Psoas muscle (tissue), 8 donors: ENCODE data around the gene TUBG2. TPM values are rescaled to one million over a fixed set of nuclear protein-coding genes. Genes with fewer than 3 reads are reported as not detected.

Experiments used
- ATAC-seq, 4 donors: fragments of 200-7000 bp; cut with Tn5 transposase; one replicate each; pipeline ENCODE4 v1.9.1; 2020; ENCODE audit warnings: moderate library complexity in 3 of 4, mild to moderate bottlenecking in 2 of 4
- DNase-seq, 2 donors: peaks; one replicate each; pipeline ENCODE4 v3.0.0-alpha.2; 2020
- H3K27ac ChIP-seq: fragments of 200-600 bp; one replicate; pipeline ENCODE4 v1.8.0; 2022
- H3K27me3 ChIP-seq, 3 donors: fragments of 200-600 bp in 1 of 3; one replicate each; pipeline versions ENCODE4 v1.6.1 to v1.8.0; 2013 to 2022; ENCODE audit warnings: low read length in 2 of 3, mild to moderate bottlenecking in 2 of 3, moderate library complexity in 1 of 3; ENCODE audit not compliant: insufficient read depth in 3 of 3
- H3K36me3 ChIP-seq, 2 donors: fragments of 200-600 bp in 1 of 2; one replicate each; pipeline versions ENCODE4 v1.6.1 to v1.8.0; 2013 to 2022; ENCODE audit warnings: low read depth in 1 of 2, mild to moderate bottlenecking in 1 of 2, moderate library complexity in 1 of 2; ENCODE audit not compliant: insufficient read depth in 1 of 2
- H3K4me1 ChIP-seq: fragments of 200-600 bp; one replicate; pipeline ENCODE4 v1.8.0; 2022
- H3K4me3 ChIP-seq: fragments of 200-600 bp; one replicate; pipeline ENCODE4 v1.8.0; 2022; ENCODE audit warnings: mild to moderate bottlenecking
- H3K9me3 ChIP-seq: fragments of 200-600 bp; one replicate; pipeline ENCODE4 v1.8.0; 2022
- CTCF ChIP-seq: fragments of 200-600 bp; IDR thresholded peaks from one replicate; pipeline ENCODE4 v1.8.0; 2022; ENCODE audit warnings: antibody characterized with exemption
- WGBS, 3 donors: extraction: QIAGEN DNeasy Blood & Tissue Kit; methylation state at CpG; one replicate each; pipeline versions ENCODE4 v1.1.6 to v1.1.7; 2013; 5-methylcytosine and 5-hydroxymethylcytosine counted together
- intact Hi-C, 2 donors: fragments of 100-400 bp; cut with DNase I; formaldehyde crosslinking; loops; one replicate each; pipeline versions ENCODE4 v1.11.0 to v1.14.2; 2022
- polyA plus RNA-seq, 3 donors: library from polyadenylated mRNA; stranded (reverse); fragments of 200-250 nt; gene quantifications; one replicate each; pipeline ENCODE4 v1.2.3, GENCODE V29; 2013
- total RNA-seq, 4 donors: library from RNA; stranded (reverse); fragmentation: NEBNext Ultra II Directional in 2 of 4; extraction: Animal tissue kit (Norgen Biotek cat#: 25700) in 2 of 4; gene quantifications; one replicate each; pipeline versions ENCODE4 v1.2.1 to v1.2.4, GENCODE V29; 2021 to 2023
- donor health status: healthy with polysubstance abuse.
- donor health status: DM: no; HTN: no; CAD: no; lungs with moderate emphysema.
- donor health status: Bipolar disorder and iron deficiency.
- donor health status: healthy.
- donor health status: DM: yes; HTN: yes; CAD: no.
- donor health status: DM: no; HTN: no; CAD: no.
- donor health status: DM: no; HTN: no; CAD: no.
- donor health status: DM: yes; HTN: yes; CAD: no.

TUBG2 gene
- total and polyA plus RNA-seq, 7 donors, result 2.7 to 11.9 (median 4.9) TPM

- ATAC-seq (no peak), DNase-seq (no peak)
- intact Hi-C loops, result loop anchor here (5.0 to 10.0 kb wide), 2 partner anchors 49 to 356 kb away; no protein-coding TSS in a partner anchor
- Histone ChIP-seq H3K4me3 (peak overlapping the region; percentile 22), H3K4me1 (peaks cover 54% of the 10 kb centered on the region), H3K36me3 (peaks cover 0 to 71% of the 10 kb centered on the region in 2 donors), H3K27me3 (no peaks in the 10 kb centered on the region), H3K27ac (peak overlapping the region; percentile 15), H3K9me3 (no peaks in the 10 kb centered on the region)
- no peak for TF ChIP-seq CTCF
- 81 to 84% (median 81%) methylated on average over 46 to 50 of the region's 50 CpGs for WGBS, 3 donors
These were observed 11.9 kb downstream of the TUBG2 start for GRCh38 chr17:42670789-42671657.

- no peaks in the 10 kb centered on the region for H3K27me3 ChIP-seq
- intact Hi-C loops, result loop anchor here (5.0 to 10.0 kb wide), 2 partner anchors 50 to 357 kb away; no protein-coding TSS in a partner anchor
- peak overlapping the region; percentile 15 for H3K27ac ChIP-seq
- WGBS, 3 donors, result 79 to 84% (median 81%) methylated on average over 27 to 28 of the region's 28 CpGs
- peaks cover 0 to 62% of the 10 kb centered on the region in 2 donors for H3K36me3 ChIP-seq
- H3K4me3 ChIP-seq, result no peak overlapping the region
- ATAC-seq (no peak), DNase-seq (no peak)
- TF ChIP-seq CTCF, result no peak
- H3K4me1 ChIP-seq, result peaks cover 53% of the 10 kb centered on the region
- H3K9me3 ChIP-seq, result no peaks in the 10 kb centered on the region
These were observed 13.0 kb downstream of the TUBG2 start for GRCh38 chr17:42672038-42672437.

- DNase-seq (no peak), ATAC-seq (no peak)
- H3K4me1 ChIP-seq, result peaks cover 40% of the 10 kb centered on the region
- peak overlapping the region; percentile 96 for H3K4me3 ChIP-seq
- peaks cover 0 to 56% of the 10 kb centered on the region in 2 donors for H3K36me3 ChIP-seq
- no peak for TF ChIP-seq CTCF
- no peaks in the 10 kb centered on the region for H3K27me3 ChIP-seq
- intact Hi-C loops, result loop anchor here (5.0 to 10.0 kb wide), 2 partner anchors 51 to 359 kb away; no protein-coding TSS in a partner anchor
- no peaks in the 10 kb centered on the region for H3K9me3 ChIP-seq
- H3K27ac ChIP-seq, result peak overlapping the region; percentile 81
- WGBS, 3 donors, result 50 to 66% (median 51%) methylated on average over 30 of the region's 30 CpGs
These were observed 14.3 kb downstream of the TUBG2 start for GRCh38 chr17:42673266-42673884.

GRCh38 chr17:42673885-42674754, 15.0 kb downstream of the TUBG2 start:
- Histone ChIP-seq H3K36me3 (peaks cover 0 to 48% of the 10 kb centered on the region in 2 donors), H3K27me3 (no peaks in the 10 kb centered on the region), H3K9me3 (no peaks in the 10 kb centered on the region), H3K27ac (peak overlapping the region; percentile 81), H3K4me3 (peak overlapping the region; percentile 96), H3K4me1 (peaks cover 40% of the 10 kb centered on the region)
- DNase-seq (peak; percentile 85 to 90), ATAC-seq (peak; percentile 6 to 24 (median 20))
- WGBS, 3 donors, result 8 to 23% (median 12%) methylated on average over 27 to 32 of the region's 32 CpGs
- intact Hi-C loops, result loop anchor here (2.0 to 10.0 kb wide), 3 partner anchors 52 to 359 kb away; no protein-coding TSS in a partner anchor
- peak; percentile 32 for TF ChIP-seq CTCF
